Measurements from ENCODE around the gene LCE1C. TPM values are rescaled to one million over a fixed set of nuclear protein-coding genes. Genes with fewer than 3 reads are reported as not detected.

LCE1C gene
- total and polyA plus RNA-seq, 9 of the 15 experiments (the other 6 are each of a cell fraction or from before 2014, with no cell fraction given): not detected

DNA sequence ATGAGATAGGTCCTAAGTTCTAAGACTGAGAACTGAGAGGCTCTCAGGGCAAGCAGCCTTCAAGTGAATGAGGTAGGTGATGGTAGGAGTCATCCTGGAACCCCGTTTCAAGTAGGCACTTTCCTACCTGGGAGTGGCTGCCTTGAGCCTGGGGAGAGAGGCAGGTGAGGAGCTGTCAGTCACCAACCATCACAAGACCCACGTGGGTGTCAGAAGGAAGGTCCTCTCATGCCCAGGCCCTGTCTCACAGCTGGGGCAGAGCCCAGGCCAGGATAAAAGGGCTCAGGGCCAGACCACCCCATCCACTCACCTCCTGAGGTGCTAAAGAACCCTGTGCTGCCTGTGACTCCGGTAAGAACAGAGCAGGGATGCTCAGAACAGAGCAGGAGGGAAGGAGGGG lies 10.0 kb downstream of the LCE1C start, which contains the start of gene LCE1D (continued):
- TF ChIP-seq ZBTB40 (IDR thresholded peaks at IDR 0.05) (no peak), ZBTB40 (CRISPR knock-in tag; IDR thresholded peaks at IDR 0.05) (no peak), ATF3 (IDR thresholded peaks at IDR 0.05) (no peak), ATF3 (CRISPR knock-in tag; conservative IDR thresholded peaks at IDR 0.05) (no peak), MITF (IDR thresholded peaks at IDR 0.05) (no peak), MEF2D (tag; conservative IDR thresholded peaks at IDR 0.05; ENCODE audit: low read depth) (no peak), FIP1L1 (IDR thresholded peaks at IDR 0.05; ENCODE audit: low read depth, low read length, poor library complexity, severe bottlenecking) (no peak), CEBPB (tag; IDR thresholded peaks at IDR 0.05) (no peak), ELF4 (CRISPR knock-in tag; IDR thresholded peaks at IDR 0.05) (no peak), MLLT1 (IDR thresholded peaks at IDR 0.05) (no peak)
- TF ChIP-seq, protein P1, sequence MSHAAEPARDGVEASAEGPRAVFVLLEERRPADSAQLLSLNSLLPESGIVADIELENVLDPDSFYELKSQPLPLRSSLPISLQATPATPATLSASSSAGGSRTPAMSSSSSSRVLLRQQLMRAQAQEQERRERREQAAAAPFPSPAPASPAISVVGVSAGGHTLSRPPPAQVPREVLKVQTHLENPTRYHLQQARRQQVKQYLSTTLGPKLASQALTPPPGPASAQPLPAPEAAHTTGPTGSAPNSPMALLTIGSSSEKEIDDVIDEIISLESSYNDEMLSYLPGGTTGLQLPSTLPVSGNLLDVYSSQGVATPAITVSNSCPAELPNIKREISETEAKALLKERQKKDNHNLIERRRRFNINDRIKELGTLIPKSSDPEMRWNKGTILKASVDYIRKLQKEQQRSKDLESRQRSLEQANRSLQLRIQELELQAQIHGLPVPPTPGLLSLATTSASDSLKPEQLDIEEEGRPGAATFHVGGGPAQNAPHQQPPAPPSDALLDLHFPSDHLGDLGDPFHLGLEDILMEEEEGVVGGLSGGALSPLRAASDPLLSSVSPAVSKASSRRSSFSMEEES (CRISPR knock-in tag; IDR thresholded peaks at IDR 0.05): no peak
- TF ChIP-seq, protein P2, sequence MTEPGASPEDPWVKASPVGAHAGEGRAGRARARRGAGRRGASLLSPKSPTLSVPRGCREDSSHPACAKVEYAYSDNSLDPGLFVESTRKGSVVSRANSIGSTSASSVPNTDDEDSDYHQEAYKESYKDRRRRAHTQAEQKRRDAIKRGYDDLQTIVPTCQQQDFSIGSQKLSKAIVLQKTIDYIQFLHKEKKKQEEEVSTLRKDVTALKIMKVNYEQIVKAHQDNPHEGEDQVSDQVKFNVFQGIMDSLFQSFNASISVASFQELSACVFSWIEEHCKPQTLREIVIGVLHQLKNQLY (CRISPR knock-in tag; conservative IDR thresholded peaks at IDR 0.05): no peak

Data from K562 (cell line).